RWPE1 (cell line): Measurements from ENCODE around the gene MMAA.
"Not testable (repeated sequence)": the region's sequence is repeated elsewhere in the genome, so short reads cannot be mapped to it uniquely, and the experiment has no call there.

Experiments
- CTCF ChIA-PET: fragments of 350-600 bp; sonication (Branson Sonifier 250); formaldehyde crosslinking; extraction: SDS; loops from one replicate; lab custom pipeline; 2021; lab: Yijun Ruan, JAX
- POLR2A ChIA-PET: fragments of 400-600 bp; formaldehyde crosslinking; extraction: SDS; loops from one replicate; lab custom pipeline; 2020; ENCODE audit warnings: antibody characterized with exemption; ENCODE audit not compliant: low non-redundant PET; lab: Yijun Ruan, JAX
- DNase-seq: peaks from one replicate; pipeline ENCODE4 v3.0.0; 2012; ENCODE audit warnings: low spot score
- H3K27ac ChIP-seq: fragments of 450-650 bp; 2 replicates; pipeline ENCODE4 v1.5.1; 2017
- CTCF ChIP-seq: fragments of 450-650 bp; conservative IDR thresholded peaks from 2 replicates; pipeline ENCODE4 v1.5.1; 2017; ENCODE audit warnings: low read depth, mild to moderate bottlenecking

Gene MMAA

DNA sequence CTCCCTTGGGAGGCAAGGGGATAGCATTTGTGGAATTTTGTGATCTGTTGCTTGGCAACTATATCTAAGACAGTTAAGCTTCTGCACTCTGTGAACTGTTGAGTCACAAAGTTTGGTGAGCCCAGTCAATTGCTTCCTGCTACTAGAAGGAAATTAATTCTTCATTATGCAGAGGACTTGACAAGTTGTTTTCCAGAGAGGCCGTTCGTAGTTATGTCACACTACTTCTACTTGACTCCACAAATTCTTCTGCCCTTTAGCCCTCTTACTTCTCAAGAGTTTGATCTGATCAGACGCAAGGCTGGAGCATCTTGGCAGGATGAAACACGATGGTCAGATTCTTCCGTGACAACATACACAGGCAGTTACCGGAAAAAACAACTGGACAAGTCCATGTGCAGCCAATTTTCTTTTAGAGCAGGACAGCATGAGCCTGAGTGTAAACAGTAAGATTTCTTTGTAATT is 60.8 kb downstream of the MMAA start, which contains the start of gene C4orf51:
C4orf51 (plus strand) TSS at position 156 of the 465 bp plus-strand sequence; CDS start at position 214, 58 bp downstream.
- DNase-seq, result peak; percentile 29
- TF ChIP-seq CTCF, result no peak
- no peak within 1 kb of the TSS for H3K27ac ChIP-seq
- ChIA-PET POLR2A (no interaction called here), CTCF (interaction anchor here (0.6 to 1.0 kb wide), 2 partner anchors 43 to 211 kb away, joined by 3 to 4 read pairs; no protein-coding TSS in a partner anchor)

GRCh38 chr4:145680902-145681301 is 61.7 kb downstream of the MMAA start:
- TF ChIP-seq CTCF, result no peak
- DNase-seq, result no peak
- POLR2A ChIA-PET, result no interaction called here
- CTCF ChIA-PET, result no interaction called here
- H3K27ac ChIP-seq, result no peak overlapping the region

DNA sequence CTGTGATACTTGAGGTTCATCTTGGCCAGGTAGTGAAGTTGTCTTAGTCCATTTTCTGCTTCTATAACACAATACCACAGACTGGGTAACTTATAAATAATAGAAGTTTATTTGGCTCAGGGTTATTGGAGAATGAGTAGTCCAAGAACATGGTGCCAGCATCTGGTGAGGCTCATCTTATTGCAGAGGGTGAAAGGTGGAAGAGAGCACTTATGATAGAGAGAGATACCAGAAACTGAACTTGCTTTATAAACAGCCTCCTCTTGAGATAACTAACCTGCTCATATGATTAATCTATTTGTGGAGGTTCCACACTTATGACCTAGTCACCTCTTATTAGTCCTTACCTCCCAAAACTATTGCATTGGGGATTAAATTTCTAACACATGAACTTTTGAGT is 62.3 kb downstream of the MMAA start:
- TF ChIP-seq CTCF, result no peak
- DNase-seq, result no peak
- POLR2A ChIA-PET, result no interaction called here
- no peak overlapping the region for H3K27ac ChIP-seq
- CTCF ChIA-PET, result no interaction called here

- TF ChIP-seq CTCF, result no peak
- ChIA-PET POLR2A (no interaction called here), CTCF (no interaction called here)
- H3K27ac ChIP-seq, result no peak overlapping the region
- DNase-seq, result no peak
Observed at GRCh38 chr4:145681956-145682355, 62.8 kb downstream of the MMAA start.

DNA sequence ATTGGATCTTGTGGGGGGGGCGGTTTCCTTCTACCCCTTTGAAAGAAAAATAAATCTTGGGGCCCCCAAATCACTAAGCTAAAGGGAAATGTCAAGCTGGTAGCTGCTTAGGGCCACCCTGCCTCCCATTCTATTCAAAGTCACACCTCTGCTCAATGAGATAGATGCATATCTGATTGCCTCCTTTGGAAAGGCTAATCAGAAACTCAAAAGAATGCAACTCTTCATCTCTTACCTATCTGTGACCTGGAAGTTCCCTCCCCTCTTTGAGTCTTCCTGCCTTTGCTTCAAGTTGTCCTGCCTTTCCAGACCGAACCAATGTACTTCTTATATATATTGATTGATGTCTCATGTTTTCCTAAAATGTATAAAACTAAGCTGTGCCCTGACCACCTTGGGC is 67.8 kb downstream of the MMAA start:
- ChIA-PET POLR2A (no interaction called here), CTCF (no interaction called here)
- TF ChIP-seq CTCF, result no peak
- no peak overlapping the region for H3K27ac ChIP-seq
- no peak for DNase-seq

- no peak overlapping the region for H3K27ac ChIP-seq
- CTCF ChIA-PET, result no interaction called here
- TF ChIP-seq CTCF, result no peak
- POLR2A ChIA-PET, result no interaction called here
- no peak for DNase-seq
Observed at GRCh38 chr4:145690610-145691009, 71.4 kb downstream of the MMAA start.

- CTCF ChIA-PET, H3K27ac ChIP-seq, DNase-seq, POLR2A ChIA-PET: not testable (repeated sequence)
Observed at GRCh38 chr4:145691416-145691815, 72.2 kb downstream of the MMAA start.
